Adipocyte (in vitro differentiated cells): ENCODE measurements around the gene MS4A5.

Experiments
- DNase-seq: peaks from one replicate; pipeline ENCODE4 v3.0.0-alpha.2; 2015; ENCODE audit warnings: low read depth
- H3K27me3 ChIP-seq: replicated peaks from 2 replicates; pipeline ENCODE4 v1.7.0; 2013; ENCODE audit warnings: mild to moderate bottlenecking, low read length, moderate library complexity; ENCODE audit not compliant: control insufficient read depth, insufficient read depth
- H3K36me3 ChIP-seq: 2 replicates; pipeline ENCODE4 v1.7.0; 2013; ENCODE audit warnings: low read length, mild to moderate bottlenecking, moderate library complexity; ENCODE audit not compliant: control insufficient read depth, insufficient read depth, severe bottlenecking
- H3K4me1 ChIP-seq: 2 replicates; pipeline ENCODE4 v1.7.0; 2013; ENCODE audit warnings: mild to moderate bottlenecking, low read length, moderate library complexity; ENCODE audit not compliant: control insufficient read depth, insufficient read depth
- H3K4me3 ChIP-seq: 2 replicates; pipeline ENCODE4 v1.7.0; 2013; ENCODE audit warnings: mild to moderate bottlenecking, low read length, moderate library complexity
- H3K9ac ChIP-seq: 2 replicates; pipeline ENCODE4 v1.7.0; 2013; ENCODE audit warnings: mild to moderate bottlenecking, low read length, moderate library complexity
- H3K9me3 ChIP-seq: 2 replicates; pipeline ENCODE4 v1.7.0; 2013; ENCODE audit warnings: mild to moderate bottlenecking, low read length, moderate library complexity; ENCODE audit not compliant: control insufficient read depth

Gene MS4A5

DNA sequence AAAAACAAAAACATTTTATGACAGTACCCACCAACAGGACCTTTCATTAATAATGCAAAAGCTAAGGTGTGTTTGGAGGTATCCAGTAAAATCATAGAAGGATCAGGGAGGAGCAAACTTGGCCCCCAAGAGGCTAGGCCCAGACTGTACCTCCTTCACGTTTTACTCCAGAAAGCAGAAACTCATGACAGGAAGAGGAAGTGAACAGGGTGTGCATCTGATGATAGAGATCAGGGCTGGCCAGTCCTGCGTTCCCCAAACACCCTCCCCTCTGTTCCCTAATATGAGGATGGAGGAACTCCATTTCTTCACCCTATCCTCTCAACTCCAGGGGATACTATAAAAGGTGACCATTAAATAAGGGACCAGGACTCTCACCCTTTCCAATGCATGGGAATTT is 53.0 kb downstream of the MS4A5 start:
- Histone ChIP-seq H3K4me3 (no peak overlapping the region), H3K9me3 (no peaks in the 10 kb centered on the region), H3K36me3 (no peaks in the 10 kb centered on the region), H3K9ac (no peak overlapping the region), H3K4me1 (no peaks in the 10 kb centered on the region), H3K27me3 (no peaks in the 10 kb centered on the region)
- DNase-seq, result no peak

- Histone ChIP-seq H3K4me3 (no peak overlapping the region), H3K4me1 (no peaks in the 10 kb centered on the region), H3K27me3 (no peaks in the 10 kb centered on the region), H3K9ac (no peak overlapping the region), H3K9me3 (no peaks in the 10 kb centered on the region), H3K36me3 (no peaks in the 10 kb centered on the region)
- DNase-seq, result no peak
Observed at GRCh38 chr11:60485987-60486386, 56.6 kb downstream of the MS4A5 start.

DNA sequence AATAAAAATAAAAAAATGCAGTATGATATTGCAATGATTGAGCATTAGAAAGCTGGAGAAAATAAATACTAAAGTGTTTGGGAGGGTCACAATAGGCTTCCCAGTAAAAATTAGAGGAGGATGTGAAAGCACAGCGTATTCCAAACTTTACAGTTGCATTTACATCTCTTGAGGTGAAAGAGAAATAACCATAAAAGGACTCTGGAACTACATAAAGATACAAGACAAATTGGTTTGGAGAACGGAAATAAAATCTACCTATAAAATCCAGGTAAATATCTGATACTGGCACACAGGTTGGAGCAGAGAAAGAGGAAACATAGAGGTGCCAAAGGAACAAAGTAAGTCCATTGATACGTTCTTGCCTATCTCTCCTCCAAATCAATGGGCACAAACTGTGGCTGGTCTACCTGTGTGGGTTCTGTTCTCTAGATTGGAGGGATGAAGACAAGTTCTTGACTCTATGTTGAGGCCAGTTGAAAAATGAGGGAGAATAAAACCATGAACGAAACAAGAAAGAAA is 63.2 kb downstream of the MS4A5 start, which contains the start of gene MS4A12:
Gene MS4A12 (plus strand): TSS at position 291 of the 522 bp plus-strand sequence. CDS start 4,541 bp downstream, outside the sequence.
- H3K4me1 ChIP-seq, result no peaks in the 10 kb centered on the region
- H3K9ac ChIP-seq, result no peak within 1 kb of the TSS
- no peak within 1 kb of the TSS for H3K4me3 ChIP-seq
- H3K9me3 ChIP-seq, result no peaks in the 10 kb centered on the region
- H3K27me3 ChIP-seq, result no peaks in the 10 kb centered on the region
- DNase-seq, result no peak
- no peaks in the 10 kb centered on the region for H3K36me3 ChIP-seq

DNA sequence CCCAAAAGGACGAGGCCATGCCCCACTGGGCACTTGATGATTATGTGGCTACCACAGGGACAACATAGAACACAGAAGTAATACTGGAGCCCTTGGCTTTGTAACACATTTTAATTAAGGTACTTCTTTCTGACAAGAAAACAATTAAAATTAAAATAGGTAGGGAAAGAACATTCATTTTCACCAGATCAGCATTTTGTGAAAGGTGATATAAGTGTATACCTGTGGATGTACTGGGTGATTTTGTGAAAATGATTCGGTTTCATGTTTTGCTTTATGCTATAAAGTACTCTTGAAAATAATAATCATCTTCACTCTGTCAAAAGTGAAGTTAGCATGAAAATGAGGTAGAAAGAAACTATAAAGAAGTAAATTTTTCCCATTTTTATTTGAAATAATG is 64.1 kb downstream of the MS4A5 start:
- no peak for DNase-seq
- Histone ChIP-seq H3K9ac (no peak overlapping the region), H3K27me3 (no peaks in the 10 kb centered on the region), H3K4me3 (no peak overlapping the region), H3K4me1 (no peaks in the 10 kb centered on the region), H3K9me3 (no peaks in the 10 kb centered on the region), H3K36me3 (no peaks in the 10 kb centered on the region)
